GM12892 (cell line): Measurements from ENCODE around the gene SLC43A3.

ENCODE experiments used
- POLR2A ChIP-seq: IDR thresholded peaks from 2 replicates; pipeline ENCODE4 v1.6.1; 2011; ENCODE audit warnings: low read depth, low read length, control low read depth
- POLR2AphosphoS5 ChIP-seq: IDR thresholded peaks from 2 replicates; pipeline ENCODE4 v1.6.1; 2011; ENCODE audit warnings: low read depth, low read length, control low read depth
- TAF1 ChIP-seq: IDR thresholded peaks from 2 replicates; pipeline ENCODE4 v1.6.1; 2011; ENCODE audit warnings: low read depth, mild to moderate bottlenecking, control low read depth, low read length, borderline replicate concordance

DNA sequence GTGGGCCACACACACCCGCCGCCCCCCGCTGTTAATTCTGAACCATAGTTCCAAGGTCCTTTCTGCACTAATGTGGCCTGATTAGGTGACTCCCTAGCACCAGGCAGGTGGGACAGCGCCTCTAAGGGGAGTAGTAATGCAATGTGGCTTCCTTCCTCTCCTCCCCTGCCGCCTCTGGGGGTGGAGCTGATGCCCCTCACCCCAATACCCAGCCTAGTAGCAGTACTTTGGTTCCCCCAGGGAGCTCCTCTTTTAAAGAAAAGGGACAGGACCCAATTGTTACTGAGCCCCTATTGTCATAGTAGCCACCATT is 47.8 kb upstream of the SLC43A3 start:
- TF ChIP-seq POLR2AphosphoS5 (no peak), TAF1 (no peak), POLR2A (no peak)
